GM18505 (cell line): ENCODE measurements around the gene TM4SF5.

Source experiments
- ATAC-seq: cut with Tn5 transposase; IDR thresholded peaks from one replicate; pipeline ENCODE4 v1.9.1; 2021; ENCODE audit not compliant: unreplicated experiment
- POLR2A ChIP-seq: IDR thresholded peaks from 4 replicates; pipeline ENCODE4 v1.6.1; 2011; ENCODE audit warnings: borderline replicate concordance; ENCODE audit not compliant: insufficient read depth, insufficient read length; ENCODE audit errors: extremely low read depth

TM4SF5 gene

DNA sequence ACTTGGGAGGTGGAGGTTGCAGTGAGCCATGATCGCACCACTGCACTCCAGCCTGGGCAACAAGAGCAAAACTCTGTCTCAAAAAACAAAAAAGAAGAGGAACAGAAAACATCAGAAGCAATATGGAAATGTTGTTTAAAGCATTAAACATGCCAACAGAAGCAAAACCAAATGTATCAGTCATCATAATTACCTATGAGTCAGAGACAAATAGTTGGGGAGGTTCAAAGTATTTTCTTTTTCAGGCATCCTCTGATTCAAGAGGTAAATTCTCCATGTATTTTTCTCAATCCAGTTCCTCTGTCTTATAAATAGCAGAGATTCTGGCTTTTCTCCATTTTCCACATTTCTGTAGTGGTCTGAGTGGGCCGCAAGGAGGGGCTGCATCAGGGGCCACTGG lies 2.1 kb upstream of the TM4SF5 start:
- ATAC-seq = no peak
- TF ChIP-seq POLR2A = no peak

DNA sequence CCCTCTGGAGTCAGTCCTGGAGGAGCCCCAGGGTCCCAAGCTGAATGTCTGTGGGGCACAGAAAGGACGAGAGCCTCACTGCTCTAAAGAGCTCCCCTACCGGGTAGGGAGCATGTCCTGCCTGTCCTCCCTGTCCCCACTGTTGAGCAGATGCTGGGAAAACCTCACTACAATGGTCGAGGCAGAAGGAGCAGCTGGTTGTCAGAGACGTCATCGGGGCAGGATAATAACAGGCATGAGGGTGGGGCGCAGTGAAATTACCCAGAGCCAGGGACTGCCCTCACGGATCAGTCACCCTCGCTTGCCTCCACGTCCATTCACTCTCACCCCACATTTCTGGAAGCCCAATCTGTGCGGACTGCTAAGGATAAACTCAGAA lies 538 bp downstream of the TM4SF5 start:
- no peak for TF ChIP-seq POLR2A
- no peak for ATAC-seq

DNA sequence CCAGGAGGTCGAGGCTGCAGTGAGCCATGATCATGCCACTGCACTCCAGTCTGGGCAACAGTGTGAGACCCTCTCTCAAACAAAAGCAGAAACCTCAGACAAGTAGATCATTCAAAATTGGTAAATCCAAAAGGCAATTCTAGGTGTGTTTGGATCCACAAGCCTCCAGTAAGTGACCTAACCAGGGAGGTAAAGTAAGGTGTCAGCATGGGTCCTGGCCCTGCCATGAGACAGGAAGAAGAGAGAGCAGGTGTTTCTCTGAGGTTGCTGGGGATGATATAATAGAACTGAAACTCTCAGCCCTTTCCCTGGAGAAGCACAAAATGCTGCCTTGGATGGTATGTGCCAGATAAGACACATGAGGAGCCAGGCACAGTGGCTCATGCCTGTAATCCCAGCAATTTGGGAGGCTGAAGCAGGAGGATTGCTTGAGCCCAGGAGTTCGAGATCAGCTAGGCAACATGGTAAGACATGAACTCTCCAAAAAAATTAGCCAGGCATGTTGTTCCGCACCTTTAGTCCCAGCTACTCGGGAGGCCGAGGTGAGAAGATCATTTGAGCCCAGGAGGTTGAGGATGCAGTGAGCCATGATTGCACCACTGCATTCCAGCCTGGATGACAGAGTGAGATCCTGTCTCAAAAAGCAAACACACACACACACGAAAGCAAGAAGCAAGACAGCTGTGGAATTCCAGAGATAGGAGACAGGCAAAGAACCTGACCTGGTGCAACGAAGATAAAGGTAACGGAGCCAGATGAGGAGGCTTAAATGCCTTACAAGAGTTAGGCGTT lies 6.5 kb downstream of the TM4SF5 start:
- TF ChIP-seq POLR2A = no peak
- no peak for ATAC-seq

DNA sequence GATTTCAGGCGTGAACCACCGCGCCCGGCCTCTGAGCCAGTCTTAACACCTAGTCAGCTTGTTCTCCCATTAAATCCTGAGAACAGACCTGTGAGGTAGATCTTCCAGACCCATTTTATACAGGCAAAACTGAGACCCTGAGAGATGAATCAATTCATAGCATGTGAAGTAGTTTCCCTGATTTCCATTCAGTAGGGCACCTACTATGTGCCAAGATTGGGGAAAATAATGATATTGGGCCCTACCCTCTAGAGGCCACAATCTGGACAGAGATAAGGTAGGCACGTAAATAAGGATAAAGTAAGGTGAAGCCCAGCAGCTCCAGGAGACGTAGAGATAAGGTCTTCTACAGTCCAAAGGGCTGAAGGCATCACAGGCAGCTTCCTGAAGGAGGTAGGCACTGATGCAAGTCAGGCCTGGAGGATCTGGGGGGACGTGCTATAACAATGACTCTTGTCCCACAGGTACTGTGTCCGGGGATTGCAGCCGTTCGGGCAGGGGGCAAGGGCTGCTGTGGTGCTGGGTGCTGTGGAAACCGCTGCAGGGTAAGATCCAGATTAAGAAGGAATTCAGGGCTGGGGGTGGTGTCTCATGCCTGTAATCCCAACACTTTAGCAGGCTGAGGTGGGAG lies 8.8 kb downstream of the TM4SF5 start:
- no peak for TF ChIP-seq POLR2A
- no peak for ATAC-seq

DNA sequence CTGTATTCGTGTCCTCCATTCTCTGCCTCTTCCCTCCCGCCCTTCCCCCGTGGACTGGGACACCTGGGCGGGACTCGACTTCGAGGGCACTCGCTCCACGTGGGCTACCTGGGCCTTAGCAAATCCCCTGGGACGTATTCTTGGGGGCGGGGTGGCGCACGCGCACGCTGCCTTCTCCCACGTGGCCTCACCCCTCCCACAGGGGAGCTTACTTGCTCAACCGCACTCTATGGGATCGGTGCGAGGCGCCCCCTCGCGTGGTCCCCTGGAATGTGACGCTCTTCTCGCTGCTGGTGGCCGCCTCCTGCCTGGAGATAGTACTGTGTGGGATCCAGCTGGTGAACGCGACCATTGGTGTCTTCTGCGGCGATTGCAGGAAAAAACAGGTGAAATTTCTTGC lies 11.0 kb downstream of the TM4SF5 start:
- no peak for TF ChIP-seq POLR2A
- ATAC-seq = no peak

DNA sequence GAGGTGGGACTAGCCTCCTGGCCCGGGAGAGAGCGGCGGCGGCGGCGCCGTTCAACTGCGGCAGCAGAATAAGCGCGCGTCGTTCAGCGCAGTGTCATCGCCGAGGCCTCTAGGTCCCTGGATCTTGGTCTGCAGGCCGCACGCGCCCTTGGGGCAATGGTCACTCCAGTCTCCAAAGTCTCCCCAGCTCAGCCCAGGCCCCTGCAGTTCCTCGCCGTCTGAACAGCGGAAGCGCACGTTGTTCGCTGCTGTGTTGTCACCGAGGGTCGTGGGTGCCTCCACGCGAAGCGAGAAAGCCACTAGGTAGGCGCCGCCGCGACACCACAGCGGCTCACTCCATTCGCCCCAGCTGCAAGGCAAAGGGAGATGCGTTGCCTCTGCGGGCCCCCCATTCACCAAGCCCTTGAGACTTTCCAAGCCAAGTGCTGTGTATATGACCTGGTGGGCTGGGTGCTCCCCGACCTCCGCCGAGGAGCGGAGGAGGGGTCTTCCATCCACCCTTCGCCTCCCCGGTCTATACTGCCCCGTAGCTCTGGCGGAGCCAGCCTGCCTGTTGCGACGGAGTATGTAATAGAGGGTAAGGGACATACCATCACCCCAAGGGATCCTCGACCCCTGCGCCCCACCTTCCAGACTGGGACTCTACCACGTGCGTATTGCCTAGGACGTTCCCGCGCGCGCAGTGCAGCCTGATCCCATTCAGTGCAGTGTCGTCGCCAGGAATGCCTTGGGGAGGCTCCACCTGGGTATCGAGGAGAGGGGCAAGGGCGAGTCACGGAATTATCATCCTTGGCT lies 13.8 kb downstream of the TM4SF5 start:
- no peak for TF ChIP-seq POLR2A
- no peak for ATAC-seq

DNA sequence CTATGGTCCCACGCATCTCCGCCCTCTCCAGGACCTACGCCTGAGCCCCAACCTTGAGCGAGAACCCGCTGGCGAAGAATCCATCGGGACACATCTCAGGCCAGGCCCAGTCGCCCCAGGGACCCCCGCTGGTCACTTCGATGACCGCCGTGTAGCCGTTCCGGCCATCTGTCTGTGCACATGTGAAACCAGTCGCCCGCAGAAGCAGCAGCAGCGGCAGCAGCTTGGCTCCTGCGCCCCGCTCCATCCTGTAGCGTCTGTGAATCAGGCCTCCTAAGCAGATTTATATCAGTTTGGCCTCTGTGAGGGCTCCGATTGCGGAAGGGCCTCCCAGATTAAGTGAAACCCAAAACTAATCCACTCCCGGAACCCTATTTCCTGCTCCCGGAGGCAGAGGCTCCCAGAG lies 14.4 kb downstream of the TM4SF5 start, which contains the start of gene VMO1:
TSS of gene VMO1 (minus strand) at position 259 of the 406 bp plus-strand sequence. CDS start at position 247, 12 bp downstream.
- ATAC-seq = no peak
- TF ChIP-seq POLR2A = no peak

DNA sequence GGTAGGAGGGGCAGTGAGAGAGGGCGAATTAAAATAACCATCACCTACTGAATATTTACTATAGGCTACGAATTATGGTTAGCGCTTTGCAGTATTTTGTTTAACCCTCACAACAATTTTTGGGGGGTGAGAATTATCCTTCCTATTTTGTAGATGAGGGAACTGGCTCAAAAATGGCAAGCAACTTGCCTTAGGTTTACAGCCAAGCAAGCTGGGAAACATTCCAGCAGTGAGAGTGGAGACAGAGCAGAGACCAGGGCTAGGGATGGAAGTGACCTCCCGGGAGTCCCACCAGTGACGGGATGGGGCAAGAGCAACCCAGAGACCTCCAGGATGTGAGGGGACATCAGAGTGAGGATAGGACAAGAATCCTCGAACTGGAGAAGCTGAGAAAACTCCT lies 14.8 kb downstream of the TM4SF5 start:
- ATAC-seq = no peak
- no peak for TF ChIP-seq POLR2A

DNA sequence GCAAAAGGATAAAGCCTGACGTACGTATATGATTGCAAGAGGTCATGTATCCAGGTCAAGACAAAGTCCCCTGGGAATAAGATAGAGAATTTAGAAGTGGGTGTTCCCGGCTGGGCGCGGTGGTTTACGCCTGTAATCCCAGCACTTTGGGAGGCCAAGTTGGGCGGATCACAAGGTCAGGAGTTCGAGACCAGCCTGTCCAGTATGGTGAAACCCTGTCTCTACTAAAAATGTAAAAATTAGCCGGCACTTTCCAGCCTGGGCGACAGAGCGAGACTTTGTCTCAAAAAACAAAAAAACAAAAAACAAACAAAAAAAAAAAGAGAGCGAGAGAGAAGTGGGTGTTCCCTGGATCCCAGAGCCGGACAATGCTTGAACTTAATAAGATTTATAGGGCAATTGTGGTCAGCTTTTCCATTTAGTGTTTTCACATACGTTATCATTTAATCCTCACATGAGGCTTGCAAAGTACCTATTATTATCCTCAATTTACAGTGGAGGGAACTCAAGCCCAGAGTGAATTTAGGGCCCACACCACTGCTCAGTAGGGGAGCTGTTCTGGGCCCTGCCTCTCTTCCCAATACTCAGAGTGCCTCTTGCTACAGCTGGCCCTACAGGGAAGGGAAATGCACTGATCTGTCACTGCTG lies 16.6 kb downstream of the TM4SF5 start:
- TF ChIP-seq POLR2A = no peak
- ATAC-seq = no peak

DNA sequence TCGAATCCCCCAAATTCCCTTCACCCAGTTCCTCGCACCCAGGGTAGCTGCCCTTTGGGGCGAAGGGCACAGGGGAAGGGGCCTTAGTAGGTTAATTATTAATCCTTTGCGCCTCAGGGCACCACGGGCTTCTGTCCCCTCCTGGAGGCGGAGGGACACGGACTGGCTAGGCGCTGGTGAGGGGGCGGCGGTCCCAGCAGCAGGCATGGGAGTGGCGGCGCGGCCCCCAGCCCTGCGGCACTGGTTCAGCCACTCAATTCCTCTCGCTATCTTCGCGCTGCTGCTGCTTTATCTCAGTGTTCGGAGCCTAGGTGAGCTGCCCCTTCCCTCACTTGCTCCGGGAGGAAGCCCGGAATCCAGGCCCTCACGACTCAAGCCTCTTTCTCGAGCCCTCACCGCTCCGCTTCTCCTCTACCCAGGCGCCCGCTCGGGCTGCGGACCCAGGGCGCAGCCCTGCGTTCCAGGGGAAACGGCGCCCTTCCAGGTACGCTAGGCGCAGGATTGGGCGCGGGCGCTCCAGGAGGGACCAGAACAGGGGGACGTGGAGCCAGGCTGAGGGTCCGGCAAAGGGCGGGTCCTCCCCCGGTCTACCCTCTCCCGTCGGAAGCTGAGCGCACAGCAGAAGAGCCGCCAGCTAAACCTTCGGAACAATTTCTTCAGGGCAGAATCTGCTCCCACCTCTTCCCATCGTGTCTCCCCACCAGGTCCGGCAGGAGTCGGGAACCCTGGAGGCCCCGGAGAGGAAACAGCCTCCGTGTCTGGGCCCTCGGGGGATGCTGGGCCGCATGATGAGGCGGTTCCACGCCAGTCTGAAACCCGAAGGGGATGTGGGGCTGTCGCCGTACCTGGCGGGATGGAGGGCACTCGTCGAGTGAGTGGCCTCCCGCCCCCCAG lies 17.4 kb downstream of the TM4SF5 start, which contains the start of gene GLTPD2:
TSS of gene GLTPD2 (plus strand) at position 158 of the 894 bp plus-strand sequence. CDS start at position 206, 48 bp downstream.
- TF ChIP-seq POLR2A = no peak
- ATAC-seq = peak; percentile 23

DNA sequence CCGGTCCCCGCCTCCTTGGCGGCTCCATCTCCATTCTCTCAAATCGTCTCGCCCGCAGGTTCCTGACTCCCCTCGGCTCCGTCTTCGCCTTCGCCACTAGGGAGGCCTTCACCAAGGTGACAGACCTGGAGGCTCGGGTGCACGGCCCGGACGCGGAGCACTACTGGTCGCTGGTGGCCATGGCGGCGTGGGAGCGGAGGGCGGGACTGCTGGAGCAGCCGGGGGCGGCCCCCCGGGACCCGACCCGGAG lies 17.9 kb downstream of the TM4SF5 start:
- TF ChIP-seq POLR2A = no peak
- ATAC-seq = no peak

DNA sequence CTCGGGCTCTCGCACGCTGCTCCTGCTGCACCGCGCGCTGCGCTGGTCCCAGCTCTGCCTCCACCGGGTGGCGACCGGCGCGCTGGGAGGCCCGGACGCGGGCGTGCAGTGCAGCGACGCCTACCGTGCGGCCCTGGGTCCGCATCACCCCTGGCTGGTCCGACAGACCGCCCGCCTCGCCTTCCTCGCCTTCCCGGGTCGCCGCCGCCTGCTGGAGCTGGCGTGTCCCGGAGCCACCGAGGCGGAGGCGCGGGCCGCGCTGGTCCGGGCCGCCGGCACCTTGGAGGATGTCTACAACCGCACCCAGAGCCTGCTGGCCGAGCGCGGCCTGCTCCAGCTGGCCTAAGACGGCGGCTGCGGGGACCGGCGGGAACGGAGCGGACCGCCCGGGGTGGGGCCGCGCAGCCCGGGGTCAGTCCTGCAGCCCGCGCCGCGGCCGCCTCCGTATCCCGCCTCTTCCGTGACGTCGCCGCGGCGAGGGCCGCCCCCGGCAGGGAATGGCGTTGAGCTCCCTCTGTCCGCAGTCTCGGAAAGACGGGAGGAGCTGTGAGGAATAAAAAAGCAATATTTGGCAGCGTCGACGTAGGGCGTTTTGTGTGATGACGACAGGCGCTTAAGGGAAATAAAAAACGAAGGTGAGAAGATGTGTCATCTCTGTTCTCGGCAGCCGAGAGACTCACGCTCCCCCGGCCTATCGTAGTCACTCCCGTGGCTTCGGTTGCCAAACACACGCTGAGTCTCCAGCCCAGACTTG lies 18.4 kb downstream of the TM4SF5 start:
- peak; percentile 49 for TF ChIP-seq POLR2A
- peak; percentile 79 for ATAC-seq

DNA sequence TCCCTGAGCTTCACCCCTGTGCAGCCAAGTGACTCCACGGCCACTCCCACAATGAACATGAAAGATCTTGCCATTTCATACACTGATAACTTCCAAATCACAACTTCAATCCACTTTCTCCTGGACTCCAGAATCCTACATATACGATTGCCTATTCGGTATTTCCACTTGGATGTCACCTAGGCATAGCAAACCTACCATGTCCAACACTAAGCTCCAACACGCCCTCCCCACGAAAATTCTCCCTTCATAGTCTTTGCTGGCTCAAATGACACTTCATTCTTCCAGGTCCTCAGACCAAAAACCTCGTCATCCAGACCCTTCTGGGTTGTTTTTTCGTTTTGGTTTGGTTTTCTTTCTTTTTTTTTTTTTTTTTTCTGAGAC lies 19.0 kb downstream of the TM4SF5 start:
- TF ChIP-seq POLR2A = no peak
- ATAC-seq = no peak

DNA sequence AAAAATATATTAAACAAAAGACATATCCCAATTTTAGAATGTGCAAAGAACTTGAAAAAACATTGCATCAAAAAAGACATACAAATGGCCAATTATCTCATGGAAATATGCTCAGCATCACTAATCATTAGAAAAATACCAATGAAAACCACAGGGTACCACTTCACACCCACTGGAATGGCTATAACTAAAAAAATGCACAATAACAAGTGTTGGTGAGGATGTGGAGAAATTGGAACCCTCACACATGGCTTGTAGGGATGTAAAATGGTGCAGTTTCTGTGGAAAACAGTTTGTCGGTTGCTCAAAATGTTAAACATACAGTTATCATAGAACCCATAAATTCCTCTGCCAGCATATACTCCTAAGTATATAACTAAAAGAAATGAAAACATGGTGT lies 23.5 kb downstream of the TM4SF5 start:
- ATAC-seq = no peak
- TF ChIP-seq POLR2A = no peak
